GM23338 (cell line): Measurements from ENCODE around the gene DUSP3. TPM values are rescaled to one million over a fixed set of nuclear protein-coding genes. Genes with fewer than 3 reads are reported as not detected.

Experiments used
- ATAC-seq: fragments of 200-7000 bp; cut with Tn5 transposase; 3 replicates; pipeline ENCODE4 v1.9.1; 2020
- DNase-seq: peaks from one replicate; pipeline ENCODE4 v3.0.0-alpha.2; 2015; ENCODE audit warnings: low spot score
- H2AFZ ChIP-seq: fragments of 200-600 bp; sonication (generic); 2 replicates; pipeline ENCODE4 v1.8.0; 2016; ENCODE audit warnings: antibody characterized with exemption, mild to moderate bottlenecking, moderate library complexity
- H3F3A ChIP-seq: fragments of 200-600 bp; sonication (generic); replicated peaks from 2 replicates; pipeline ENCODE4 v1.8.0; 2017; ENCODE audit warnings: antibody characterized with exemption, mixed run types, low read depth
- H3K27ac ChIP-seq: fragments of 200-600 bp; sonication (generic); 2 replicates; pipeline ENCODE4 v1.6.1; 2016; ENCODE audit warnings: low read depth
- H3K27me3 ChIP-seq: fragments of 200-600 bp; sonication (generic); 2 replicates; pipeline ENCODE4 v1.8.0; 2016; ENCODE audit warnings: mild to moderate bottlenecking, mixed run types, moderate library complexity; ENCODE audit not compliant: insufficient read depth
- H3K36me3 ChIP-seq: fragments of 200-600 bp; sonication (generic); 2 replicates; pipeline ENCODE4 v1.8.0; 2016; ENCODE audit warnings: mild to moderate bottlenecking; ENCODE audit not compliant: insufficient read depth
- H3K4me1 ChIP-seq: fragments of 200-600 bp; sonication (generic); 2 replicates; pipeline ENCODE4 v1.8.0; 2016; ENCODE audit warnings: mild to moderate bottlenecking, moderate library complexity; ENCODE audit not compliant: insufficient read depth
- H3K4me2 ChIP-seq: fragments of 200-600 bp; sonication (generic); 2 replicates; pipeline ENCODE4 v1.7.1; 2017; ENCODE audit warnings: mixed run types
- H3K4me3 ChIP-seq: fragments of 200-600 bp; sonication (generic); 2 replicates; pipeline ENCODE4 v1.6.1; 2016; ENCODE audit warnings: mixed run types
- H3K79me2 ChIP-seq: fragments of 200-600 bp; sonication (generic); replicated peaks from 2 replicates; pipeline ENCODE4 v1.8.0; 2017; ENCODE audit warnings: mild to moderate bottlenecking; ENCODE audit not compliant: insufficient read depth
- H3K9me2 ChIP-seq: fragments of 200-600 bp; sonication (generic); 2 replicates; pipeline ENCODE4 v1.8.0; 2017; ENCODE audit not compliant: insufficient read depth
- H4K20me1 ChIP-seq: fragments of 200-600 bp; sonication (generic); replicated peaks from 2 replicates; pipeline ENCODE4 v1.8.0; 2017; ENCODE audit warnings: mild to moderate bottlenecking; ENCODE audit not compliant: insufficient read depth
- H3K27ac Mint-ChIP-seq: 2 replicates; pipeline ENCODE4 v1.8.0; 2020; ENCODE audit warnings: inconsistent platforms, mild to moderate bottlenecking, moderate library complexity, mixed read lengths
- H3K27me3 Mint-ChIP-seq: 3 replicates; pipeline ENCODE4 v1.8.0; 2022; ENCODE audit warnings: low read depth, mild to moderate bottlenecking, moderate library complexity, mixed read lengths, inconsistent platforms; ENCODE audit not compliant: insufficient read depth, poor library complexity
- H3K36me3 Mint-ChIP-seq: 3 replicates; pipeline ENCODE4 v1.8.0; 2021; ENCODE audit warnings: low read depth, mild to moderate bottlenecking, inconsistent platforms, moderate library complexity, mixed read lengths
- H3K4me1 Mint-ChIP-seq: 3 replicates; pipeline ENCODE4 v1.8.0; 2020; ENCODE audit warnings: mild to moderate bottlenecking, inconsistent platforms, mixed read lengths
- H3K4me3 Mint-ChIP-seq: 3 replicates; pipeline ENCODE4 v1.8.0; 2021; ENCODE audit warnings: moderate library complexity, mild to moderate bottlenecking, inconsistent platforms, mixed read lengths
- H3K9me3 Mint-ChIP-seq: 3 replicates; pipeline ENCODE4 v1.8.0; 2020; ENCODE audit warnings: moderate library complexity, mild to moderate bottlenecking, inconsistent platforms, mixed read lengths
- EZH2 ChIP-seq: fragments of 200-600 bp; sonication (generic); IDR thresholded peaks from one replicate; pipeline ENCODE4 v1.8.0; 2017; ENCODE audit warnings: antibody characterized with exemption, mild to moderate bottlenecking, low read depth; ENCODE audit not compliant: unreplicated experiment
- JUNB ChIP-seq: IDR thresholded peaks from one replicate; pipeline ENCODE4 v1.6.1; 2016; ENCODE audit warnings: antibody characterized with exemption; ENCODE audit not compliant: unreplicated experiment
- STAT1 ChIP-seq: IDR thresholded peaks from one replicate; pipeline ENCODE4 v1.6.1; 2016; ENCODE audit warnings: antibody characterized with exemption; ENCODE audit not compliant: unreplicated experiment
- ZNF114 ChIP-seq: fragments of 250-450 bp; sonication (Bioruptor Pico); IDR thresholded peaks from 2 replicates; pipeline ENCODE4 v1.5.0; 2020; ENCODE audit warnings: mild to moderate bottlenecking, moderate library complexity
- ZNF331 ChIP-seq: fragments of 250-450 bp; sonication (Bioruptor Pico); IDR thresholded peaks from 2 replicates; pipeline ENCODE4 v1.5.0; 2020; ENCODE audit warnings: low read depth, mild to moderate bottlenecking, moderate library complexity
- polyA plus RNA-seq: library from polyadenylated mRNA; unstranded; fragments of >200 nt; fragmentation: Nextera tagmentation; extraction: Ambion mirVana; gene quantifications from 2 replicates; pipeline ENCODE4 v1.2.1, GENCODE V29; 2016
- total RNA-seq: library from RNA; depleted of rRNA; stranded (reverse); fragments of >200 nt; shearing (Covaris generic); gene quantifications from 2 replicates; pipeline ENCODE4 v1.2.3, GENCODE V29; 2014
- TF ChIP-seq, protein P1 (sequence below), 2 experiments: fragments of 200-600 bp in 1 of 2; sonication (generic) in 1 of 2; conservative IDR thresholded peaks; 2 replicates each; pipeline versions ENCODE4 v1.5.1 to v1.6.1; 2016 to 2017; ENCODE audit warnings: antibody characterized with exemption in 2 of 2, low read depth in 2 of 2, mild to moderate bottlenecking in 2 of 2, moderate library complexity in 1 of 2
- TF ChIP-seq, protein P2 (sequence below): IDR thresholded peaks from one replicate; pipeline ENCODE4 v1.6.1; 2018; ENCODE audit warnings: antibody characterized with exemption; ENCODE audit not compliant: unreplicated experiment
- TF ChIP-seq, protein P3 (sequence below): fragments of 250-450 bp; sonication (Bioruptor Pico); IDR thresholded peaks from 2 replicates; pipeline ENCODE4 v1.5.0; 2020; ENCODE audit warnings: mild to moderate bottlenecking, moderate library complexity
- TF ChIP-seq, protein P4 (sequence below): IDR thresholded peaks from 2 replicates; pipeline ENCODE4 v1.6.1; 2016; ENCODE audit warnings: antibody characterized with exemption

Gene DUSP3
- total and polyA plus RNA-seq, 2 experiments from 2014 or later: 14.7 to 22.1 TPM

DNA sequence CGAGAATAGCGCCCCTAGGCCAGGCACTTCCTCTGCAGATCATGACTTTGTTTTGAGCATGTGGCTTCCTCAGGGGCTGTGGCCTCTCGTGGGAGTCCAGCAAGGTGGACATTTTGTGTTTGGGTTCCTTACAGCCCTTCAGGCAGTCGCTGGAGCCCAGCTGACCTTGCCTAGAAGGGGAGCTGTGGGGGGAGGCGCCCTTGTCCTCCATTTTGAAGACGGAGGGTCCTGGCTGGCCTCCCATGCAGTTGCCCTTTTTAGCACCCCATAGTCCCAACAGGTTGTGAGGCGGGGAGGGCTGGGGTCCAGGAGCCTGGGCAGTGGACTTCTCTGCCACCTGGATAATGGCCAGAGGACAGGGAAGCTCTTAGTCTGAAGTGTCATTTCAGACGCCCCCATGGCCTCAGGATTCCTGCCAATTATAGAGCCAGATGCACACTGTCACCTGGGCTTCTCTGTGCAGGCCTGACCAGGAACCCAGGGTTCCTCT, 21.6 kb downstream of the DUSP3 start:
- H3K36me3 Mint-ChIP-seq: no peaks in the 10 kb centered on the region
- Histone ChIP-seq H3F3A (peaks cover 7% of the 10 kb centered on the region; the same call in 1 of the 2 replicates), H3K4me1 (peaks cover 25% of the 10 kb centered on the region), H3K36me3 (no peaks in the 10 kb centered on the region), H3K27me3 (peaks cover 30% of the 10 kb centered on the region), H4K20me1 (no peaks in the 10 kb centered on the region), H3K79me2 (no peaks in the 10 kb centered on the region), H3K9me2 (no peaks in the 10 kb centered on the region), H3K27ac (no peak overlapping the region), H3K4me3 (no peak overlapping the region), H3K4me2 (no peak overlapping the region), H2AFZ (no peak overlapping the region)
- H3K4me3 Mint-ChIP-seq: no peak overlapping the region
- no peak for DNase-seq
- ATAC-seq: no peak
- no peak for TF ChIP-seq STAT1
- TF ChIP-seq, protein P1, sequence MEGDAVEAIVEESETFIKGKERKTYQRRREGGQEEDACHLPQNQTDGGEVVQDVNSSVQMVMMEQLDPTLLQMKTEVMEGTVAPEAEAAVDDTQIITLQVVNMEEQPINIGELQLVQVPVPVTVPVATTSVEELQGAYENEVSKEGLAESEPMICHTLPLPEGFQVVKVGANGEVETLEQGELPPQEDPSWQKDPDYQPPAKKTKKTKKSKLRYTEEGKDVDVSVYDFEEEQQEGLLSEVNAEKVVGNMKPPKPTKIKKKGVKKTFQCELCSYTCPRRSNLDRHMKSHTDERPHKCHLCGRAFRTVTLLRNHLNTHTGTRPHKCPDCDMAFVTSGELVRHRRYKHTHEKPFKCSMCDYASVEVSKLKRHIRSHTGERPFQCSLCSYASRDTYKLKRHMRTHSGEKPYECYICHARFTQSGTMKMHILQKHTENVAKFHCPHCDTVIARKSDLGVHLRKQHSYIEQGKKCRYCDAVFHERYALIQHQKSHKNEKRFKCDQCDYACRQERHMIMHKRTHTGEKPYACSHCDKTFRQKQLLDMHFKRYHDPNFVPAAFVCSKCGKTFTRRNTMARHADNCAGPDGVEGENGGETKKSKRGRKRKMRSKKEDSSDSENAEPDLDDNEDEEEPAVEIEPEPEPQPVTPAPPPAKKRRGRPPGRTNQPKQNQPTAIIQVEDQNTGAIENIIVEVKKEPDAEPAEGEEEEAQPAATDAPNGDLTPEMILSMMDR (conservative IDR thresholded peaks at IDR 0.05; ENCODE audit: low read depth in 2 of 2): peak in 1 of 2 experiments; percentile 13; a peak in 1 of 4 replicates
- no peak for TF ChIP-seq JUNB
- TF ChIP-seq, protein P2, sequence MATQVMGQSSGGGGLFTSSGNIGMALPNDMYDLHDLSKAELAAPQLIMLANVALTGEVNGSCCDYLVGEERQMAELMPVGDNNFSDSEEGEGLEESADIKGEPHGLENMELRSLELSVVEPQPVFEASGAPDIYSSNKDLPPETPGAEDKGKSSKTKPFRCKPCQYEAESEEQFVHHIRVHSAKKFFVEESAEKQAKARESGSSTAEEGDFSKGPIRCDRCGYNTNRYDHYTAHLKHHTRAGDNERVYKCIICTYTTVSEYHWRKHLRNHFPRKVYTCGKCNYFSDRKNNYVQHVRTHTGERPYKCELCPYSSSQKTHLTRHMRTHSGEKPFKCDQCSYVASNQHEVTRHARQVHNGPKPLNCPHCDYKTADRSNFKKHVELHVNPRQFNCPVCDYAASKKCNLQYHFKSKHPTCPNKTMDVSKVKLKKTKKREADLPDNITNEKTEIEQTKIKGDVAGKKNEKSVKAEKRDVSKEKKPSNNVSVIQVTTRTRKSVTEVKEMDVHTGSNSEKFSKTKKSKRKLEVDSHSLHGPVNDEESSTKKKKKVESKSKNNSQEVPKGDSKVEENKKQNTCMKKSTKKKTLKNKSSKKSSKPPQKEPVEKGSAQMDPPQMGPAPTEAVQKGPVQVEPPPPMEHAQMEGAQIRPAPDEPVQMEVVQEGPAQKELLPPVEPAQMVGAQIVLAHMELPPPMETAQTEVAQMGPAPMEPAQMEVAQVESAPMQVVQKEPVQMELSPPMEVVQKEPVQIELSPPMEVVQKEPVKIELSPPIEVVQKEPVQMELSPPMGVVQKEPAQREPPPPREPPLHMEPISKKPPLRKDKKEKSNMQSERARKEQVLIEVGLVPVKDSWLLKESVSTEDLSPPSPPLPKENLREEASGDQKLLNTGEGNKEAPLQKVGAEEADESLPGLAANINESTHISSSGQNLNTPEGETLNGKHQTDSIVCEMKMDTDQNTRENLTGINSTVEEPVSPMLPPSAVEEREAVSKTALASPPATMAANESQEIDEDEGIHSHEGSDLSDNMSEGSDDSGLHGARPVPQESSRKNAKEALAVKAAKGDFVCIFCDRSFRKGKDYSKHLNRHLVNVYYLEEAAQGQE: no peak
- no peak for TF ChIP-seq ZNF114 (CRISPR knock-in tag)
- peaks cover 22% of the 10 kb centered on the region for H3K27me3 Mint-ChIP-seq
- no peak overlapping the region for H3K27ac Mint-ChIP-seq
- H3K4me1 Mint-ChIP-seq: peaks cover 43% of the 10 kb centered on the region
- no peaks in the 10 kb centered on the region for H3K9me3 Mint-ChIP-seq

DNA sequence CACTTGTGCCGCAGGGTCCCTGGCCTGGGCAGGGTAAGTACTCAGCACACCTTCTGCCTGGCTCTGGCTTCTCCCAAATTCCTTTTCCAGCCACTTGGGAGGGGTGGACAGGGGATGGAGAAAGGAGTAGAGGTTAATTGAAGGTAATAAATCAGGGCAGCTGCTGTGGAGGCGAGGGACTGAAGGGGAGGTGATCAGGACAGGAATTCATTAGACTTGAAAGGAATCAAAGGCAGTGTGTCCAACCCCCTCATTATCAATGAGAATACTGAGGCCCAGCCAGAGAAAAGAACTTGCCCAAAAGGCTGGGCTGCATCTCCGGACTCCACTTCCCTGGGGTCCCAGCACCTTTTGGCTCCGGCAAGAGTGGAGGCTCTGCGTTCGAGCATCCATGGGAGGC, 22.6 kb downstream of the DUSP3 start:
- no peak overlapping the region for H3K27ac Mint-ChIP-seq
- peak overlapping the region; percentile 64; the same call in 2 of the 3 replicates for H3K4me3 Mint-ChIP-seq
- Histone ChIP-seq H3K27ac (no peak overlapping the region), H3K9me2 (no peaks in the 10 kb centered on the region), H3K4me2 (peak overlapping the region; percentile 82; the same call in 1 of the 2 replicates), H2AFZ (0 out of 2 replicates have a peak overlapping the region, but pooled peaks have one; percentile 100), H4K20me1 (no peaks in the 10 kb centered on the region), H3F3A (peaks cover 7% of the 10 kb centered on the region; the same call in 1 of the 2 replicates), H3K27me3 (peaks cover 30% of the 10 kb centered on the region), H3K36me3 (no peaks in the 10 kb centered on the region), H3K4me3 (no peak overlapping the region), H3K79me2 (no peaks in the 10 kb centered on the region), H3K4me1 (peaks cover 25% of the 10 kb centered on the region)
- DNase-seq: no peak
- H3K4me1 Mint-ChIP-seq: peaks cover 42% of the 10 kb centered on the region
- H3K9me3 Mint-ChIP-seq: no peaks in the 10 kb centered on the region
- H3K36me3 Mint-ChIP-seq: no peaks in the 10 kb centered on the region
- no peak for ATAC-seq
- peaks cover 22% of the 10 kb centered on the region for H3K27me3 Mint-ChIP-seq
- TF ChIP-seq, protein P3, sequence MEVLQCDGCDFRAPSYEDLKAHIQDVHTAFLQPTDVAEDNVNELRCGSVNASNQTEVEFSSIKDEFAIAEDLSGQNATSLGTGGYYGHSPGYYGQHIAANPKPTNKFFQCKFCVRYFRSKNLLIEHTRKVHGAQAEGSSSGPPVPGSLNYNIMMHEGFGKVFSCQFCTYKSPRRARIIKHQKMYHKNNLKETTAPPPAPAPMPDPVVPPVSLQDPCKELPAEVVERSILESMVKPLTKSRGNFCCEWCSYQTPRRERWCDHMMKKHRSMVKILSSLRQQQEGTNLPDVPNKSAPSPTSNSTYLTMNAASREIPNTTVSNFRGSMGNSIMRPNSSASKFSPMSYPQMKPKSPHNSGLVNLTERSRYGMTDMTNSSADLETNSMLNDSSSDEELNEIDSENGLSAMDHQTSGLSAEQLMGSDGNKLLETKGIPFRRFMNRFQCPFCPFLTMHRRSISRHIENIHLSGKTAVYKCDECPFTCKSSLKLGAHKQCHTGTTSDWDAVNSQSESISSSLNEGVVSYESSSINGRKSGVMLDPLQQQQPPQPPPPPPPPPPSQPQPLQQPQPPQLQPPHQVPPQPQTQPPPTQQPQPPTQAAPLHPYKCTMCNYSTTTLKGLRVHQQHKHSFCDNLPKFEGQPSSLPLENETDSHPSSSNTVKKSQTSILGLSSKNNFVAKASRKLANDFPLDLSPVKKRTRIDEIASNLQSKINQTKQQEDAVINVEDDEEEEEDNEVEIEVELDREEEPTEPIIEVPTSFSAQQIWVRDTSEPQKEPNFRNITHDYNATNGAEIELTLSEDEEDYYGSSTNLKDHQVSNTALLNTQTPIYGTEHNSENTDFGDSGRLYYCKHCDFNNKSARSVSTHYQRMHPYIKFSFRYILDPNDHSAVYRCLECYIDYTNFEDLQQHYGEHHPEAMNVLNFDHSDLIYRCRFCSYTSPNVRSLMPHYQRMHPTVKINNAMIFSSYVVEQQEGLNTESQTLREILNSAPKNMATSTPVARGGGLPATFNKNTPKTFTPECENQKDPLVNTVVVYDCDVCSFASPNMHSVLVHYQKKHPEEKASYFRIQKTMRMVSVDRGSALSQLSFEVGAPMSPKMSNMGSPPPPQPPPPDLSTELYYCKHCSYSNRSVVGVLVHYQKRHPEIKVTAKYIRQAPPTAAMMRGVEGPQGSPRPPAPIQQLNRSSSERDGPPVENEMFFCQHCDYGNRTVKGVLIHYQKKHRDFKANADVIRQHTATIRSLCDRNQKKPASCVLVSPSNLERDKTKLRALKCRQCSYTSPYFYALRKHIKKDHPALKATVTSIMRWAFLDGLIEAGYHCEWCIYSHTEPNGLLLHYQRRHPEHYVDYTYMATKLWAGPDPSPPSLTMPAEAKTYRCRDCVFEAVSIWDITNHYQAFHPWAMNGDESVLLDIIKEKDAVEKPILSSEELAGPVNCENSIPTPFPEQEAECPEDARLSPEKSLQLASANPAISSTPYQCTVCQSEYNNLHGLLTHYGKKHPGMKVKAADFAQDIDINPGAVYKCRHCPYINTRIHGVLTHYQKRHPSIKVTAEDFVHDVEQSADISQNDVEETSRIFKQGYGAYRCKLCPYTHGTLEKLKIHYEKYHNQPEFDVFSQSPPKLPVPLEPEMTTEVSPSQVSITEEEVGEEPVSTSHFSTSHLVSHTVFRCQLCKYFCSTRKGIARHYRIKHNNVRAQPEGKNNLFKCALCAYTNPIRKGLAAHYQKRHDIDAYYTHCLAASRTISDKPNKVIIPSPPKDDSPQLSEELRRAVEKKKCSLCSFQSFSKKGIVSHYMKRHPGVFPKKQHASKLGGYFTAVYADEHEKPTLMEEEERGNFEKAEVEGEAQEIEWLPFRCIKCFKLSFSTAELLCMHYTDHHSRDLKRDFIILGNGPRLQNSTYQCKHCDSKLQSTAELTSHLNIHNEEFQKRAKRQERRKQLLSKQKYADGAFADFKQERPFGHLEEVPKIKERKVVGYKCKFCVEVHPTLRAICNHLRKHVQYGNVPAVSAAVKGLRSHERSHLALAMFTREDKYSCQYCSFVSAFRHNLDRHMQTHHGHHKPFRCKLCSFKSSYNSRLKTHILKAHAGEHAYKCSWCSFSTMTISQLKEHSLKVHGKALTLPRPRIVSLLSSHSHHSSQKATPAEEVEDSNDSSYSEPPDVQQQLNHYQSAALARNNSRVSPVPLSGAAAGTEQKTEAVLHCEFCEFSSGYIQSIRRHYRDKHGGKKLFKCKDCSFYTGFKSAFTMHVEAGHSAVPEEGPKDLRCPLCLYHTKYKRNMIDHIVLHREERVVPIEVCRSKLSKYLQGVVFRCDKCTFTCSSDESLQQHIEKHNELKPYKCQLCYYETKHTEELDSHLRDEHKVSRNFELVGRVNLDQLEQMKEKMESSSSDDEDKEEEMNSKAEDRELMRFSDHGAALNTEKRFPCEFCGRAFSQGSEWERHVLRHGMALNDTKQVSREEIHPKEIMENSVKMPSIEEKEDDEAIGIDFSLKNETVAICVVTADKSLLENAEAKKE (CRISPR knock-in tag): no peak
- TF ChIP-seq, protein P4, sequence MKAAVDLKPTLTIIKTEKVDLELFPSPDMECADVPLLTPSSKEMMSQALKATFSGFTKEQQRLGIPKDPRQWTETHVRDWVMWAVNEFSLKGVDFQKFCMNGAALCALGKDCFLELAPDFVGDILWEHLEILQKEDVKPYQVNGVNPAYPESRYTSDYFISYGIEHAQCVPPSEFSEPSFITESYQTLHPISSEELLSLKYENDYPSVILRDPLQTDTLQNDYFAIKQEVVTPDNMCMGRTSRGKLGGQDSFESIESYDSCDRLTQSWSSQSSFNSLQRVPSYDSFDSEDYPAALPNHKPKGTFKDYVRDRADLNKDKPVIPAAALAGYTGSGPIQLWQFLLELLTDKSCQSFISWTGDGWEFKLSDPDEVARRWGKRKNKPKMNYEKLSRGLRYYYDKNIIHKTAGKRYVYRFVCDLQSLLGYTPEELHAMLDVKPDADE: no peak
- TF ChIP-seq ZNF331 (CRISPR knock-in tag) (no peak), EZH2 (no peak)
